OCI-LY7 (cell line): Measurements from ENCODE around the gene RAD9A. TPM values are rescaled to one million over a fixed set of nuclear protein-coding genes. Genes with fewer than 3 reads are reported as not detected.

Experiments used
- BruUV-seq: library from RNA; stranded (reverse); fragments of 400-500 nt; replicated peaks from 2 replicates; lab custom pipeline; 2021; lab: Mats Ljungman, UMichigan
- CTCF ChIA-PET: fragments of 300-600 bp; sonication (Branson Sonifier 250); formaldehyde crosslinking; loops from one replicate; lab custom pipeline; 2022; ENCODE audit warnings: antibody characterized with exemption; ENCODE audit not compliant: unreplicated experiment; lab: Charles Lee
- POLR2A ChIA-PET: fragments of 300-600 bp; sonication (Branson Sonifier 250); formaldehyde crosslinking; loops from one replicate; lab custom pipeline; 2022; ENCODE audit warnings: antibody characterized with exemption; lab: Charles Lee
- DNase-seq: peaks from one replicate; pipeline ENCODE4 v3.0.0-alpha.2; 2015; ENCODE audit warnings: low spot score
- H2AFZ ChIP-seq: fragments of 200-600 bp; sonication (generic), shearing (Covaris generic); 2 replicates; pipeline ENCODE4 v1.6.1; 2014; ENCODE audit warnings: mild to moderate bottlenecking, antibody characterized with exemption, low read length, moderate library complexity
- H3K27ac ChIP-seq: fragments of 200-600 bp; sonication (generic); 2 replicates; pipeline ENCODE4 v1.5.1; 2014; ENCODE audit warnings: mixed run types, low read depth, mild to moderate bottlenecking, moderate library complexity, low read length, inconsistent platforms; ENCODE audit not compliant: poor library complexity, severe bottlenecking
- H3K36me3 ChIP-seq: fragments of 200-600 bp; sonication (generic); 2 replicates; pipeline ENCODE4 v1.6.1; 2014; ENCODE audit warnings: mild to moderate bottlenecking, antibody characterized with exemption, low read length, moderate library complexity, mixed read lengths; ENCODE audit not compliant: insufficient read depth
- H3K4me1 ChIP-seq: fragments of 200-600 bp; sonication (generic); 2 replicates; pipeline ENCODE4 v1.5.1; 2014; ENCODE audit warnings: mild to moderate bottlenecking, low read length; ENCODE audit not compliant: insufficient read depth, poor library complexity, severe bottlenecking
- H3K4me2 ChIP-seq: fragments of 200-600 bp; sonication (generic); 2 replicates; pipeline ENCODE4 v1.6.1; 2014; ENCODE audit warnings: mild to moderate bottlenecking, low read length
- H3K4me3 ChIP-seq: fragments of 200-600 bp; sonication (generic); 2 replicates; pipeline ENCODE4 v1.5.1; 2014; ENCODE audit warnings: mild to moderate bottlenecking, low read depth, low read length; ENCODE audit not compliant: poor library complexity, severe bottlenecking
- H3K79me2 ChIP-seq: fragments of 200-600 bp; sonication (generic); 2 replicates; pipeline ENCODE4 v1.6.1; 2016; ENCODE audit warnings: low read depth, mild to moderate bottlenecking, low read length, moderate library complexity, mixed read lengths; ENCODE audit not compliant: insufficient read depth
- H3K9me2 ChIP-seq: fragments of 200-600 bp; sonication (generic); 2 replicates; pipeline ENCODE4 v1.6.1; 2016; ENCODE audit warnings: mild to moderate bottlenecking, low read length, mixed read lengths; ENCODE audit not compliant: insufficient read depth
- H3K9me3 ChIP-seq: fragments of 200-600 bp; sonication (generic); 2 replicates; pipeline ENCODE4 v1.6.1; 2014; ENCODE audit warnings: mild to moderate bottlenecking, mixed run types, low read length, mixed read lengths
- H4K20me1 ChIP-seq: fragments of 200-600 bp; sonication (generic); 2 replicates; pipeline ENCODE4 v1.6.1; 2014; ENCODE audit warnings: mild to moderate bottlenecking, antibody characterized with exemption, low read length, moderate library complexity, mixed read lengths; ENCODE audit not compliant: insufficient read depth
- EZH2phosphoT487 ChIP-seq: fragments of 200-600 bp; sonication (generic); IDR thresholded peaks from 2 replicates; pipeline ENCODE4 v1.6.1; 2018; ENCODE audit warnings: low read depth, borderline replicate concordance, mild to moderate bottlenecking, mixed run types, antibody characterized with exemption, low read length, moderate library complexity, mixed read lengths
- intact Hi-C: fragments of 100-400 bp; cut with micrococcal nuclease; formaldehyde crosslinking; loops from one replicate; pipeline ENCODE4 v1.10.0; 2022; ENCODE audit not compliant: unreplicated experiment
- total RNA-seq, 2 experiments: library from RNA; depleted of rRNA in 1 of 2; stranded (reverse); fragments of >200 nt in 1 of 2; shearing (Covaris generic) in 1 of 2; gene quantifications; 2 replicates each; pipeline ENCODE4 v1.2.3, GENCODE V29; 2014 to 2022
- TF ChIP-seq, protein P1 (sequence below): fragments of 200-600 bp; sonication (generic); conservative IDR thresholded peaks from 2 replicates; pipeline ENCODE4 v1.5.1; 2014; ENCODE audit warnings: mild to moderate bottlenecking, antibody characterized with exemption, low read length, moderate library complexity, mixed read lengths

The RAD9A gene
- total RNA-seq, 2 experiments from 2014 or later, result 51.0 to 62.2 TPM

DNA sequence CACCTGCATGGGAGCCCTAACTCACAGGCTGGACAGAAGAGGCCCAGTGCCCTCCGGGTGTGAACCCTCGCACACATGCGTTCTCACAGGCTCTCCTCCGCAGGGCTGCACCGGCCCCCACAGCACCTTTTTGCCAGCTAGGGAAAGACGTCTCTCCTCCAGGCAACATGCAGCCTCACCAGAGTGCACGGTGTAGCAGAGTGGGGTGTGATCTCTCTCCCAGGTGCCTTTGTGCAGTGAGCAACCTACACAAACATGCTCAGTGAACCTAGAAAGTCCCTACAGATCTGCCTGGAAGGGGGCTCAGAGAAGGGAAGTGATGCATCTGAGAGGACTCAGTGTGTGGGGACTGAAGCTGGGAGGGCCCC lies 20.0 kb downstream of the RAD9A start:
- Histone ChIP-seq H4K20me1 (no peaks in the 10 kb centered on the region), H3K79me2 (peaks cover 8% of the 10 kb centered on the region; the same call in 1 of the 2 replicates), H3K4me2 (peak overlapping the region; percentile 38), H2AFZ (no peak overlapping the region), H3K4me3 (no peak overlapping the region), H3K9me2 (no peaks in the 10 kb centered on the region), H3K4me1 (peaks cover 76% of the 10 kb centered on the region), H3K27ac (peak overlapping the region; percentile 12), H3K36me3 (peaks cover 32% of the 10 kb centered on the region), H3K9me3 (no peaks in the 10 kb centered on the region)
- peak; percentile 71 for DNase-seq
- ChIA-PET POLR2A (interaction anchor here (0.8 kb wide), 1 partner anchor 9 kb away, joined by 3 read pairs; no protein-coding TSS in a partner anchor), CTCF (interaction anchor here (1.6 kb wide), 2 partner anchors 9 to 27 kb away, joined by 4 to 6 read pairs; no protein-coding TSS in a partner anchor)
- intact Hi-C loops, result no loop called here
- TF ChIP-seq, protein P1, sequence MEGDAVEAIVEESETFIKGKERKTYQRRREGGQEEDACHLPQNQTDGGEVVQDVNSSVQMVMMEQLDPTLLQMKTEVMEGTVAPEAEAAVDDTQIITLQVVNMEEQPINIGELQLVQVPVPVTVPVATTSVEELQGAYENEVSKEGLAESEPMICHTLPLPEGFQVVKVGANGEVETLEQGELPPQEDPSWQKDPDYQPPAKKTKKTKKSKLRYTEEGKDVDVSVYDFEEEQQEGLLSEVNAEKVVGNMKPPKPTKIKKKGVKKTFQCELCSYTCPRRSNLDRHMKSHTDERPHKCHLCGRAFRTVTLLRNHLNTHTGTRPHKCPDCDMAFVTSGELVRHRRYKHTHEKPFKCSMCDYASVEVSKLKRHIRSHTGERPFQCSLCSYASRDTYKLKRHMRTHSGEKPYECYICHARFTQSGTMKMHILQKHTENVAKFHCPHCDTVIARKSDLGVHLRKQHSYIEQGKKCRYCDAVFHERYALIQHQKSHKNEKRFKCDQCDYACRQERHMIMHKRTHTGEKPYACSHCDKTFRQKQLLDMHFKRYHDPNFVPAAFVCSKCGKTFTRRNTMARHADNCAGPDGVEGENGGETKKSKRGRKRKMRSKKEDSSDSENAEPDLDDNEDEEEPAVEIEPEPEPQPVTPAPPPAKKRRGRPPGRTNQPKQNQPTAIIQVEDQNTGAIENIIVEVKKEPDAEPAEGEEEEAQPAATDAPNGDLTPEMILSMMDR, result no peak
- no peak for TF ChIP-seq EZH2phosphoT487
- no TSS peak for BruUV-seq

DNA sequence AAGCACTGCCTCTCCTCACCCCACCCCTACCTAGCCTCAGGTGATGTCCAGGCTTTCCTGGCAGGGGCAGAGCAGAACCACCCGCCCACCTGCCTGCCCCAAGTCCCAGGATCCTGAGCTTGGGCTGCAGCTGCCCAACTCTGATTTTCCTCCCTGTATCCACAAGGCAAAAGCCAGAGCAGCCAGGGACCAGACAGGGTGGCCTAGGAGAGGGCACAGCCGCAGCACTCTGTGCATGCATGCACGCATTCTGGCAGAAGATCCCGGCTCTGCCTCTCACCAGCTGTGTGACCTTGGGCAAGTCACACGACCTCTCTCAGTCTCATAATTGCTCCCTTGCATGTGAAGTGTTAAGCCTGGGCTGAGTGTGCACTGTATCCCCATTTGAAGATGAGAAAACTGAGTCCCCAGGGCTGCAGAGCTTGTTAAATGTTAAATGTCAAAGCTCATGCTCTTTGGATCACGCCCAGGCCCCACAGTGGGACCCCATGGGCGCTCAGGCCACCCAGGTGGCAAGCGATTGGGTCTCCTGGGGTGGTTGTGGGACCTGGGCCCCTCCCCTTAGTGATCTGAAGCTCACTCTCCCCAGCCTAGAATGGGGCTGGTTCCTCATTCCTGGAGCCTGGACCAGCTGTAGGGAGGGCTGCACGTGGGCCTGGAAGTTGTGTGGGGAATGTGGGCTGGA lies 20.9 kb downstream of the RAD9A start:
- Histone ChIP-seq H3K9me2 (no peaks in the 10 kb centered on the region), H4K20me1 (no peaks in the 10 kb centered on the region), H3K27ac (no peak overlapping the region), H2AFZ (no peak overlapping the region), H3K9me3 (no peaks in the 10 kb centered on the region), H3K4me1 (peaks cover 75% of the 10 kb centered on the region), H3K4me2 (no peak overlapping the region), H3K36me3 (peaks cover 26% of the 10 kb centered on the region), H3K4me3 (no peak overlapping the region), H3K79me2 (peaks cover 5% of the 10 kb centered on the region; the same call in 1 of the 2 replicates)
- DNase-seq, result no peak
- intact Hi-C loops, result no loop called here
- no peak for TF ChIP-seq EZH2phosphoT487
- no TSS peak for BruUV-seq
- CTCF ChIA-PET, result interaction anchor here (1.6 kb wide), 2 partner anchors 8 to 26 kb away, joined by 4 to 6 read pairs; no protein-coding TSS in a partner anchor
- POLR2A ChIA-PET, result no interaction called here

DNA sequence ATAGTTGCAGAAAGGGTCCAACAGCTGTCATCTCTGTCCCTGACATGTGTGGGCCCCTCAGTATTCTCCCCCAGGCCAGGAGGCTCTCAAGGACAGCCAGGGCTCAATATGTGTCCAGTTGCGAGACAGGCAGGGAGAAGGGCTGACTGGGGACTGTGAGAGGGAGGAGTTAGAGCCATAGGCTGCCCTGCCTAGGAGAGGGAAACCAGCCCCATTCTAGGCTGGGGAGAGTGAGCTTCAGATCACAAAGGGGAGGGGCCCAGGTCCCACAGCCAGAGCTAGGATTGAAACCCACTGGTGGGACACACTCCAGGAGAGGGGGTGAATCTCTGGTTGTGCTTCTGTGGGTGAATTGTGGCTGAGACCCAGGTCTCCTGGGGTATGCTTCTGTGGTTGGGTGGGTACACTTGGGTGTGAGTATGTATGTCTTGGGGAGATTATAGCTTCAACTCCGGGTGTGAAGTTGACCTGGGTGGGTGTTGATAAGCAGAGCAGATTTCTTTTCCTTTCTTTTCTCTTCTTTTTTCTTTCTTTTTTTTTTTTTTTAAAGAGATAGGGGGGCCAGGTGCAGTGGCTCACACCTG lies 21.6 kb downstream of the RAD9A start:
- DNase-seq, result no peak
- Histone ChIP-seq H3K4me1 (peaks cover 70% of the 10 kb centered on the region), H3K4me2 (no peak overlapping the region), H3K9me2 (no peaks in the 10 kb centered on the region), H2AFZ (no peak overlapping the region), H3K79me2 (no peaks in the 10 kb centered on the region), H3K9me3 (no peaks in the 10 kb centered on the region), H3K4me3 (no peak overlapping the region), H3K36me3 (peaks cover 19% of the 10 kb centered on the region), H4K20me1 (no peaks in the 10 kb centered on the region), H3K27ac (no peak overlapping the region)
- TF ChIP-seq, protein P1, result no peak
- TF ChIP-seq EZH2phosphoT487, result no peak
- POLR2A ChIA-PET, result interaction anchor here (0.6 to 1.0 kb wide), 3 partner anchors 12 to 48 kb away, joined by 3 to 4 read pairs (median 4); partner anchors contain the start of gene PPP1CA
- intact Hi-C loops, result no loop called here
- CTCF ChIA-PET, result interaction anchor here (1.6 kb wide), 1 partner anchor 26 kb away, joined by 6 read pairs; no protein-coding TSS in a partner anchor
- TSS peak; percentile 46 for BruUV-seq
